Breast epithelium (tissue), 4 donors: ENCODE measurements around the gene POLD1. TPM values are rescaled to one million over a fixed set of nuclear protein-coding genes. Genes with fewer than 3 reads are reported as not detected.

ENCODE experiments used
- DNase-seq, 2 donors: peaks; one replicate each; pipeline ENCODE4 v3.0.0-alpha.2; 2019; ENCODE audit warnings: low spot score in 2 of 2
- H3K27ac ChIP-seq, 2 donors: fragments of 200-600 bp; sonication (generic) in 1 of 2; one replicate each; pipeline ENCODE4 v1.5.1; 2016 to 2019; ENCODE audit warnings: mild to moderate bottlenecking in 1 of 2
- H3K27me3 ChIP-seq, 2 donors: fragments of 200-600 bp; sonication (generic) in 1 of 2; one replicate each; pipeline versions ENCODE4 v1.5.1 to v1.6.0; 2017 to 2019; ENCODE audit warnings: control low read depth in 1 of 2, mild to moderate bottlenecking in 1 of 2
- H3K36me3 ChIP-seq: fragments of 200-600 bp; one replicate; pipeline ENCODE4 v1.5.1; 2019
- H3K4me1 ChIP-seq, 2 donors: fragments of 200-600 bp; sonication (generic); one replicate each; pipeline ENCODE4 v1.5.1; 2016 to 2019; ENCODE audit warnings: control low read depth in 1 of 2
- H3K4me3 ChIP-seq, 3 donors: fragments of 200-600 bp; sonication (generic); 1 replicate in 2 of 3; 2 replicates in 1 of 3; pipeline ENCODE4 v1.5.1; 2016 to 2019; ENCODE audit warnings: mild to moderate bottlenecking in 3 of 3, moderate library complexity in 2 of 3
- H3K9me3 ChIP-seq, 2 donors: fragments of 200-600 bp; sonication (generic) in 1 of 2; one replicate each; pipeline ENCODE4 v1.5.1; 2016 to 2019; ENCODE audit warnings: control low read depth in 1 of 2
- CTCF ChIP-seq, 3 donors: fragments of 450-650 bp; IDR thresholded peaks; one replicate each; pipeline ENCODE4 v1.5.1; 2016 to 2017; ENCODE audit warnings: antibody characterized with exemption in 3 of 3, mild to moderate bottlenecking in 3 of 3, moderate library complexity in 3 of 3
- POLR2A ChIP-seq: fragments of 450-650 bp; IDR thresholded peaks from one replicate; pipeline ENCODE4 v1.6.1; 2016; ENCODE audit warnings: antibody characterized with exemption, mild to moderate bottlenecking, moderate library complexity
- POLR2AphosphoS5 ChIP-seq, 3 donors: sonication (generic); formaldehyde crosslinking; IDR thresholded peaks; one replicate each; pipeline ENCODE4 v1.6.1; 2017; ENCODE audit warnings: antibody characterized with exemption in 3 of 3
- intact Hi-C: fragments of 100-400 bp; cut with DNase I; formaldehyde crosslinking; loops from one replicate; pipeline ENCODE4 v1.15.1; 2023; ENCODE audit warnings: low total_unique reads
- total RNA-seq, 3 donors: library from RNA; depleted of rRNA; stranded (reverse); fragments of >200 nt; gene quantifications; one replicate each; pipeline ENCODE4 v1.1.0, GENCODE V29; 2016

Gene POLD1
- total RNA-seq, 3 donors from 2014 or later: 13.8 to 17.3 (median 16.0) TPM

DNA sequence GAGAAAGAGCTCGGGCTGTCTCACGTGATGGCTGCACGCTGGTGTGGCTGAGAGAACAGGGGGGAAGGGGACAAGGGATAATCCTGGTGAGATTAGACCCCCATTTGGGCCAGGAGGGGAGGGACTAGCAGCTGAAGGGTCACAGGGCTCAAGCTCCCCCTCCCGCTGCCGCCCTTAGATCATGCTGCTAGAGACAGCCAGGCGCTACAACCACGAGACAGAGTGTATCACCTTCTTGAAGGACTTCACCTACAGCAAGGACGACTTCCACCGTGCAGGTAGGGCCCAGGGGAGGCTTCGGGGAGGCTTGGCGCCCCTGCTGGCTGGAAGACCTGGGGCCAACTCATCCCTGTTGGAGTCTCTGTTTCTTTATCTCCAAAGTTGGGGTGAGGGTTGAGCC lies 4.5 kb upstream of the POLD1 start:
- peaks cover 8% of the 10 kb centered on the region for H3K36me3 ChIP-seq
- intact Hi-C loops: no loop called here
- no peaks in the 10 kb centered on the region for H3K27me3 ChIP-seq
- no peaks in the 10 kb centered on the region for H3K9me3 ChIP-seq
- no peak overlapping the region for H3K27ac ChIP-seq
- H3K4me1 ChIP-seq: no peaks in the 10 kb centered on the region
- TF ChIP-seq POLR2A (no peak), POLR2AphosphoS5 (IDR thresholded peaks at IDR 0.05) (no peak), CTCF (IDR thresholded peaks at IDR 0.05) (no peak)
- H3K4me3 ChIP-seq: no peak overlapping the region
- no peak for DNase-seq

- intact Hi-C loops: no loop called here
- Histone ChIP-seq H3K9me3 (no peaks in the 10 kb centered on the region), H3K4me1 (no peaks in the 10 kb centered on the region), H3K27ac (no peak overlapping the region), H3K27me3 (no peaks in the 10 kb centered on the region), H3K4me3 (no peak overlapping the region), H3K36me3 (peaks cover 8% of the 10 kb centered on the region)
- no peak for TF ChIP-seq CTCF (IDR thresholded peaks at IDR 0.05)
- no peak for TF ChIP-seq POLR2A
- TF ChIP-seq POLR2AphosphoS5 (IDR thresholded peaks at IDR 0.05): no peak
- no peak for DNase-seq
Observed at GRCh38 chr19:50380137-50380536, 4.0 kb upstream of the POLD1 start.

GRCh38 chr19:50380751-50381151 lies 3.4 kb upstream of the POLD1 start:
- Histone ChIP-seq H3K27ac (no peak overlapping the region), H3K4me1 (no peaks in the 10 kb centered on the region), H3K4me3 (no peak overlapping the region), H3K36me3 (peaks cover 8% of the 10 kb centered on the region), H3K9me3 (no peaks in the 10 kb centered on the region), H3K27me3 (no peaks in the 10 kb centered on the region)
- no peak for DNase-seq
- no peak for TF ChIP-seq POLR2AphosphoS5 (IDR thresholded peaks at IDR 0.05)
- no peak for TF ChIP-seq POLR2A
- no peak for TF ChIP-seq CTCF (IDR thresholded peaks at IDR 0.05)
- intact Hi-C loops: no loop called here

DNA sequence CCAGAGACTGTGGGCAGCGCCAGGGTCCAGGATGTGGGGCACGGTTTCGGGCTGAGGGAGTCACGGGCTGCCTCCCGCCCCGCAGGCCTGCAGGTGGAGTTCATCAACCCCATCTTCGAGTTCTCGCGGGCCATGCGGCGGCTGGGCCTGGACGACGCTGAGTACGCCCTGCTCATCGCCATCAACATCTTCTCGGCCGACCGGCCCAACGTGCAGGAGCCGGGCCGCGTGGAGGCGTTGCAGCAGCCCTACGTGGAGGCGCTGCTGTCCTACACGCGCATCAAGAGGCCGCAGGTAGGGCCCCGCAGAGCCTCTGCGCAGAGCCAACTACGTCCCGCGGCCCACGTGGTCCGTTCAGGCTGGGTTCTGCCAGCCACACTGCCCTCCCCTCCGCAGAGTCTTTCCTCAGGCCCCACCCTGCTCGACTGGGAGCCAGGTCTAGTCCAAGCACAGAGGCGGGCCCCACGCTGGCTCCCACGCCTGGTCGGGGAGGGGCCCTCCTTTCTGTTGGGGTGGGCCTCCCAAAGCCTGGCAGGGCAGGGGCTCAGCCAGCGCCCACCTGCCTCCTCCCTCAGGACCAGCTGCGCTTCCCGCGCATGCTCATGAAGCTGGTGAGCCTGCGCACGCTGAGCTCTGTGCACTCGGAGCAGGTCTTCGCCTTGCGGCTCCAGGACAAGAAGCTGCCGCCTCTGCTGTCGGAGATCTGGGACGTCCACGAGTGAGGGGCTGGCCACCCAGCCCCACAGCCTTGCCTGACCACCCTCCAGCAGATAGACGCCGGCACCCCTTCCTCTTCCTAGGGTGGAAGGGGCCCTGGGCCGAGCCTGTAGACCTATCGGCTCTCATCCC lies 2.0 kb upstream of the POLD1 start:
- H3K9me3 ChIP-seq: no peaks in the 10 kb centered on the region
- no peak overlapping the region for H3K4me3 ChIP-seq
- H3K27me3 ChIP-seq: no peaks in the 10 kb centered on the region
- H3K36me3 ChIP-seq: peaks cover 8% of the 10 kb centered on the region
- intact Hi-C loops: no loop called here
- no peak overlapping the region for H3K27ac ChIP-seq
- DNase-seq: no peak
- TF ChIP-seq CTCF (IDR thresholded peaks at IDR 0.05) (no peak), POLR2AphosphoS5 (IDR thresholded peaks at IDR 0.05) (no peak), POLR2A (no peak)
- no peaks in the 10 kb centered on the region for H3K4me1 ChIP-seq

DNA sequence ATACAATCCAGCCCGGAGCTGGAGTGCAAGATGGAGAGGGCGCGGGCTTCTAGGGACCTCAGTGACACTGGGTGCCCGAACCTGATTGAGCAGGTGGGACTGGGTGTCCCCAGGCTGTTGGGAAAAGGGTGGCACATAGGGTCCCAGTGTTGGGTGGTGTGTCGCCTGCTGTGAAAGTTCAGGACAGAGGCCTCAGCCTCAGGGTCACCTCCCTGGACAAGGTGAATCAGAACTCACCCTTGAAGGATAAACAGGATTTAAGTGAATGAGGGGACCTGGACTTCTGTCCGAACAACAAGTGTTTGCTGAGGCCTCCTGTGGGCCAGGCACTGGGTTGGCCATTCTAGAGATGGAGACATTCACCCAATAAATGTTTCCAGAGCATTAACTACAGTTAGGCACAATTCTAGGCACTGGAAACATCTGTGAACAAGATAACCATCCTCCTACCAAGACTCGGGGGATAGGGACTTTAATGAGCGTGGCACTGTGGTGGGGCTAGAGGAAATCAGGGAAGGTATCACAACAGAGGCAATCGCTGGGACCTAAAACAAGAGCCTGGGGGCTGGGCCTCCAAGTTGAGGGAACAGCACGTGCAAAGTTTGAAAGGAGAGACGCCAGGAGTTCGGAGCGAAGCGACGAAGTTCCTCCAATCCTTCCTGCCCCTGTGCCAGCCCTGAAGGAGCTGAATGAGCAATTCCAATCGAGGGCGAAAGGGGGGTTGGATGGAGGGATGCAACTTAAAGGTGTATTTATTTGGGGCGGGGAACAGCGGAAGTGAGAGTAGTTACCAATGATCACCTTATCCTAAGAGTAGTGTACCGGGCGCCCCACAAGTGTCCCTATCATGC lies 921 bp upstream of the POLD1 start:
- peak overlapping the region; percentile 84 to 97 for H3K27ac ChIP-seq
- H3K27me3 ChIP-seq: no peaks in the 10 kb centered on the region
- peaks cover 8% of the 10 kb centered on the region for H3K36me3 ChIP-seq
- peak overlapping the region; percentile 62 to 75 (median 65) for H3K4me3 ChIP-seq
- no peak for TF ChIP-seq POLR2A
- no peak for TF ChIP-seq CTCF (IDR thresholded peaks at IDR 0.05)
- no peak for TF ChIP-seq POLR2AphosphoS5 (IDR thresholded peaks at IDR 0.05)
- no peaks in the 10 kb centered on the region for H3K4me1 ChIP-seq
- peak in 1 of 2 donors; percentile 32 for DNase-seq
- intact Hi-C loops: no loop called here
- no peaks in the 10 kb centered on the region for H3K9me3 ChIP-seq
